GM18505 (cell line): ENCODE results near the gene ANO6.

Experiments
- ATAC-seq: cut with Tn5 transposase; IDR thresholded peaks from one replicate; pipeline ENCODE4 v1.9.1; 2021; ENCODE audit not compliant: unreplicated experiment
- POLR2A ChIP-seq: IDR thresholded peaks from 4 replicates; pipeline ENCODE4 v1.6.1; 2011; ENCODE audit warnings: borderline replicate concordance; ENCODE audit not compliant: insufficient read depth, insufficient read length; ENCODE audit errors: extremely low read depth

The ANO6 gene

GRCh38 chr12:45336331-45336730 is 120.4 kb downstream of the ANO6 start:
- no peak for TF ChIP-seq POLR2A
- ATAC-seq, result no peak

GRCh38 chr12:45336762-45337596 is 121.1 kb downstream of the ANO6 start:
- ATAC-seq, result no peak
- no peak for TF ChIP-seq POLR2A

GRCh38 chr12:45337835-45338234 is 121.9 kb downstream of the ANO6 start:
- ATAC-seq, result no peak
- no peak for TF ChIP-seq POLR2A

GRCh38 chr12:45338272-45338671 is 122.4 kb downstream of the ANO6 start:
- ATAC-seq, result no peak
- TF ChIP-seq POLR2A, result no peak

- no peak for TF ChIP-seq POLR2A
- ATAC-seq, result no peak
These were observed 123.1 kb downstream of the ANO6 start for GRCh38 chr12:45339035-45339434.

- ATAC-seq, result no peak
- TF ChIP-seq POLR2A, result no peak
These were observed 126.3 kb downstream of the ANO6 start for GRCh38 chr12:45342171-45342570.

- no peak for TF ChIP-seq POLR2A
- ATAC-seq, result no peak
These were observed 127.0 kb downstream of the ANO6 start for GRCh38 chr12:45342848-45343247.

GRCh38 chr12:45343269-45344051 is 127.6 kb downstream of the ANO6 start:
- no peak for ATAC-seq
- TF ChIP-seq POLR2A, result no peak

- TF ChIP-seq POLR2A, result no peak
- ATAC-seq, result no peak
These were observed 132.4 kb downstream of the ANO6 start for GRCh38 chr12:45348311-45348710.

- no peak for ATAC-seq
- TF ChIP-seq POLR2A, result no peak
These were observed 133.1 kb downstream of the ANO6 start for GRCh38 chr12:45348986-45349385.

- ATAC-seq, result no peak
- TF ChIP-seq POLR2A, result no peak
These were observed 134.0 kb downstream of the ANO6 start for GRCh38 chr12:45349916-45350315.

- no peak for ATAC-seq
- TF ChIP-seq POLR2A, result no peak
These were observed 135.0 kb downstream of the ANO6 start for GRCh38 chr12:45350861-45351260.

- TF ChIP-seq POLR2A, result no peak
- no peak for ATAC-seq
These were observed 136.2 kb downstream of the ANO6 start for GRCh38 chr12:45351921-45352670.
